Testis (tissue), 2 donors: ENCODE results near the gene PCCA.

Experiments
- CTCF ChIP-seq, 3 experiments: fragments of 450-650 bp in 2 of 3; fragments of 200-600 bp in 1 of 3; sonication (generic) in 1 of 3; IDR thresholded peaks; one replicate each; pipeline ENCODE4 v1.5.1; 2016 to 2019; ENCODE audit warnings: antibody characterized with exemption in 3 of 3, mild to moderate bottlenecking in 2 of 3, moderate library complexity in 1 of 3
- POLR2A ChIP-seq: fragments of 450-650 bp; IDR thresholded peaks from one replicate; pipeline ENCODE4 v1.6.1; 2017; ENCODE audit warnings: antibody characterized with exemption, mild to moderate bottlenecking, moderate library complexity

GRCh38 chr13:100454876-100455275 is 366.0 kb downstream of the PCCA start:
- no peak for TF ChIP-seq CTCF (IDR thresholded peaks at IDR 0.05)
- no peak for TF ChIP-seq POLR2A
